ENCODE data around the gene IL3.

Gene IL3

DNA sequence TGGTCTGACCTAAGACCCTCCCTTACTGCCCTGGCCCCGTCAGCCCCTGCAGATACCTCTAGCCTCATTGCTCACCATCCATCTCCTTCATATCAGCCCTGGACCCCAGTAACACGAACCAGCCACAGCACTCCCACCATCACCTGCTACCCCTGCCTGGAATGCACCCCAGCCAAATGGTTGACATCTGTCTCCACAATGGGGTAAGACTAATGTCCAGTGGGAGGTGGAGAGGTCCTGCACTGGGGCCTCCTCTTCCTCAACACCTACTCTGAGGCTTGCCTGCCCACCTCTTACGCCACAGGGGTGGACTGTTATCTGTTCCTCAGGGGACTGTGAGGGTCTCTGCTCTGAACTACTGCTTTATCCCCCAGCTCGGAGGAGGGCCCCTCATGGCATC is 25.2 kb downstream of the IL3 start:
- no peak overlapping the region for H3K4me3 ChIP-seq (replicated peaks; ENCODE audit: insufficient read depth, low read length)
- no peak for TF ChIP-seq SPI1 (IDR thresholded peaks at IDR 0.05; ENCODE audit: borderline replicate concordance, low read depth)
- no peak for TF ChIP-seq GABPA (IDR thresholded peaks at IDR 0.05; ENCODE audit: low read depth)
- no peak for TF ChIP-seq CTCF (IDR thresholded peaks at IDR 0.05; ENCODE audit: insufficient read depth, low read length)
- TF ChIP-seq, protein P1, sequence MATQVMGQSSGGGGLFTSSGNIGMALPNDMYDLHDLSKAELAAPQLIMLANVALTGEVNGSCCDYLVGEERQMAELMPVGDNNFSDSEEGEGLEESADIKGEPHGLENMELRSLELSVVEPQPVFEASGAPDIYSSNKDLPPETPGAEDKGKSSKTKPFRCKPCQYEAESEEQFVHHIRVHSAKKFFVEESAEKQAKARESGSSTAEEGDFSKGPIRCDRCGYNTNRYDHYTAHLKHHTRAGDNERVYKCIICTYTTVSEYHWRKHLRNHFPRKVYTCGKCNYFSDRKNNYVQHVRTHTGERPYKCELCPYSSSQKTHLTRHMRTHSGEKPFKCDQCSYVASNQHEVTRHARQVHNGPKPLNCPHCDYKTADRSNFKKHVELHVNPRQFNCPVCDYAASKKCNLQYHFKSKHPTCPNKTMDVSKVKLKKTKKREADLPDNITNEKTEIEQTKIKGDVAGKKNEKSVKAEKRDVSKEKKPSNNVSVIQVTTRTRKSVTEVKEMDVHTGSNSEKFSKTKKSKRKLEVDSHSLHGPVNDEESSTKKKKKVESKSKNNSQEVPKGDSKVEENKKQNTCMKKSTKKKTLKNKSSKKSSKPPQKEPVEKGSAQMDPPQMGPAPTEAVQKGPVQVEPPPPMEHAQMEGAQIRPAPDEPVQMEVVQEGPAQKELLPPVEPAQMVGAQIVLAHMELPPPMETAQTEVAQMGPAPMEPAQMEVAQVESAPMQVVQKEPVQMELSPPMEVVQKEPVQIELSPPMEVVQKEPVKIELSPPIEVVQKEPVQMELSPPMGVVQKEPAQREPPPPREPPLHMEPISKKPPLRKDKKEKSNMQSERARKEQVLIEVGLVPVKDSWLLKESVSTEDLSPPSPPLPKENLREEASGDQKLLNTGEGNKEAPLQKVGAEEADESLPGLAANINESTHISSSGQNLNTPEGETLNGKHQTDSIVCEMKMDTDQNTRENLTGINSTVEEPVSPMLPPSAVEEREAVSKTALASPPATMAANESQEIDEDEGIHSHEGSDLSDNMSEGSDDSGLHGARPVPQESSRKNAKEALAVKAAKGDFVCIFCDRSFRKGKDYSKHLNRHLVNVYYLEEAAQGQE (IDR thresholded peaks at IDR 0.05; ENCODE audit: insufficient replicate concordance, low read depth): no peak
- TF ChIP-seq POLR2AphosphoS5 (IDR thresholded peaks at IDR 0.05; ENCODE audit: low read depth): no peak
- no peak overlapping the region for H3K27ac ChIP-seq (replicated peaks)
- H3K27me3 ChIP-seq (ENCODE audit: insufficient read depth, poor library complexity, severe bottlenecking): no peaks in the 10 kb centered on the region
- no peak for DNase-seq (ENCODE audit: low read depth in 1 of 2, low spot score in 1 of 2)

DNA sequence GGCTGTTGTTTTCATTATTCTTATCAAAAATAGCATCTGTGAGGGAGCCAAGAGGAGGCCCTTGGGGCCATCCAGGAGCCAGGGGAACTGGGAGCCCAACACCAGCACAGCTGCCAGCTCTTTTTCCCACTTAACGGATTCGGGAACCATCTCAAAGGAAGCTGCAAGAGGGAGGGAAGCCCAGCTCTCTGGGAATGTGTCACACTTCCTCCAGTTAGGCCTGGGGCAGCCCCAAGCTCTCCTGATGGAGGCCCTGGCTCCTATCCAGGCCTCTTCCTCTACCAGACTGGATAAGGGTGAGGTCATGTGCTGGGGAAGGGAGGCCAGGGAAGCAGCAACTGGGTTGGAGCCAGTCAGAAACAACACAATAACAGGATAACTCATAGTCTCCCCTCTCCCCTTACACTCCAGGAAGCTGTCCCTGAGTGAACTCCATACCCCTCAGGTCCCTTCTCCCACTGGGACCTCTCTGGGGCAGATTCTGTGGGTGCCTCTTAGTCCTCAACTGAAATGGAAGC is 25.9 kb downstream of the IL3 start:
- Histone ChIP-seq H3K27ac (replicated peaks) (no peak overlapping the region), H3K27me3 (ENCODE audit: insufficient read depth, poor library complexity, severe bottlenecking) (no peaks in the 10 kb centered on the region), H3K4me3 (replicated peaks; ENCODE audit: insufficient read depth, low read length) (no peak overlapping the region)
- no peak for DNase-seq (ENCODE audit: low read depth in 1 of 2, low spot score in 1 of 2)
- TF ChIP-seq SPI1 (IDR thresholded peaks at IDR 0.05; ENCODE audit: borderline replicate concordance, low read depth) (no peak), POLR2AphosphoS5 (IDR thresholded peaks at IDR 0.05; ENCODE audit: low read depth) (no peak), CTCF (IDR thresholded peaks at IDR 0.05; ENCODE audit: insufficient read depth, low read length) (no peak), GABPA (IDR thresholded peaks at IDR 0.05; ENCODE audit: low read depth) (no peak)
- TF ChIP-seq, protein P1 (IDR thresholded peaks at IDR 0.05; ENCODE audit: insufficient replicate concordance, low read depth): no peak

DNA sequence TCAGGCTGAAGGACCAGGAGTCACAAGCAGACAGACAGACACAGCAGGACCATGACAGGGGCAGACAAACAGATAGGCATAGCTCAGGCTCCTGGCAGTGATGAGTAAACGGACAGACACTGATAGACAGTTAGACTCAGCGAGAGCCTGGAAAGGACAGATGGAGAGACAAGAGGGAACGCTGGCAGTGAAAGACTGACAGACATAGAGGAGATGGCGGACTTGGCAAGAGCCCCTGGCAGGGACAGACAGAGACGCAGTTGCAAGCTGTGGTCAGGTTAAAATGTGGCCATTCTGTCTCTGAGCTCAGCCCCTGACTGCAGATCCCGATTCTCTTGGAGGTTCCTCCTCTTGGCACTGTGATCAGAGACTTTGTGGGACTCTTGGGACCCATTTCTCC is 26.7 kb downstream of the IL3 start:
- Histone ChIP-seq H3K27me3 (ENCODE audit: insufficient read depth, poor library complexity, severe bottlenecking) (no peaks in the 10 kb centered on the region), H3K4me3 (replicated peaks; ENCODE audit: insufficient read depth, low read length) (no peak overlapping the region), H3K27ac (replicated peaks) (no peak overlapping the region)
- DNase-seq (ENCODE audit: low read depth in 1 of 2, low spot score in 1 of 2): no peak
- TF ChIP-seq POLR2AphosphoS5 (IDR thresholded peaks at IDR 0.05; ENCODE audit: low read depth) (no peak), SPI1 (IDR thresholded peaks at IDR 0.05; ENCODE audit: borderline replicate concordance, low read depth) (no peak), GABPA (IDR thresholded peaks at IDR 0.05; ENCODE audit: low read depth) (no peak), CTCF (IDR thresholded peaks at IDR 0.05; ENCODE audit: insufficient read depth, low read length) (no peak)
- TF ChIP-seq, protein P1 (IDR thresholded peaks at IDR 0.05; ENCODE audit: insufficient replicate concordance, low read depth): no peak
